Measurements from ENCODE around the gene PHETA2. TPM values are rescaled to one million over a fixed set of nuclear protein-coding genes. Genes with fewer than 3 reads are reported as not detected.

The PHETA2 gene
- total and polyA plus RNA-seq, 2 donors (not counting 3 experiments of a cell fraction or from before 2014, with no cell fraction given), result 25.4 to 29.9 TPM

- H3K79me2 ChIP-seq (ENCODE audit: control insufficient read depth, insufficient read depth, low read length), result peaks cover 20% of the 10 kb centered on the region
- peak within 1 kb of the TSS; percentile 51 to 77 (median 72) for H3K4me3 ChIP-seq (replicated peaks in 1 of 3; ENCODE audit: insufficient read depth in 1 of 3, low read depth in 1 of 3, low read length in 3 of 3)
- H3K4me2 ChIP-seq (ENCODE audit: insufficient read depth, low read length), result peak within 1 kb of the TSS; percentile 96
- no peaks in the 10 kb centered on the region for H3K27me3 ChIP-seq (ENCODE audit: control insufficient read depth in 2 of 2, insufficient read depth in 2 of 2, low read length in 2 of 2)
- H3K9me3 ChIP-seq (replicated peaks; ENCODE audit: control insufficient read depth, insufficient read depth, low read length), result no peaks in the 10 kb centered on the region
- CTCF ChIA-PET, result interaction anchor here (0.6 to 3.0 kb wide), 28 partner anchors 11 to 394 kb away, joined by 3 to 71 read pairs (median 4); partner anchors contain the start of genes CENPM, NAGA, SEPTIN3 and SMDT1
- H3K9me1 ChIP-seq (replicated peaks; ENCODE audit: control insufficient read depth, extremely low read depth, insufficient read depth, low read length), result no peaks in the 10 kb centered on the region
- POLR2A ChIA-PET, result interaction anchor here (0.6 to 1.4 kb wide), 5 partner anchors 11 to 258 kb away, joined by 3 to 7 read pairs (median 4); partner anchors contain the start of genes NAGA and SMDT1
- no TSS peak for BruUV-seq (replicated peaks)
- peaks cover 8% of the 10 kb centered on the region for H3K4me1 ChIP-seq (ENCODE audit: control insufficient read depth, extremely low read depth, insufficient read depth, low read length)
- peak within 1 kb of the TSS; percentile 69 for H3K27ac ChIP-seq (ENCODE audit: insufficient read depth, low read depth, low read length)
- intact Hi-C loops (cut with micrococcal nuclease) (loop anchor here (1.0 to 2.0 kb wide), 7 partner anchors 11 to 394 kb away; partner anchors contain the start of gene NAGA), dilution Hi-C loops (cut with MboI; ENCODE audit: extremely low pct_ligation_motif_present, low sequenced_read_pairs) (no loop called here)
- peak within 1 kb of the TSS; percentile 98 for H2AFZ ChIP-seq (ENCODE audit: low read depth, low read length)
- peak within 1 kb of the TSS; percentile 72 for H3K9ac ChIP-seq (replicated peaks; ENCODE audit: extremely low read depth, insufficient read depth, low read length)
- FAIRE-seq, result peak; percentile 99
- peaks cover 2 to 9% of the 10 kb centered on the region in 2 experiments for H3K36me3 ChIP-seq (ENCODE audit: control insufficient read depth in 2 of 2, extremely low read depth in 1 of 2, insufficient read depth in 2 of 2, low read length in 2 of 2)
- TF ChIP-seq MAX (IDR thresholded peaks at IDR 0.05; ENCODE audit: insufficient read depth, insufficient read length) (peak; percentile 41), MYC (IDR thresholded peaks at IDR 0.05; ENCODE audit: low read depth, low read length) (no peak), CTCF (IDR thresholded peaks at IDR 0.05; ENCODE audit: extremely low read depth in 1 of 2, insufficient read depth in 1 of 2, low read depth in 1 of 2, low read length in 2 of 2) (peak; percentile 91 to 97), FOS (IDR thresholded peaks at IDR 0.05; ENCODE audit: borderline replicate concordance, insufficient read depth, low read length) (no peak), POLR2A (IDR thresholded peaks at IDR 0.05; ENCODE audit: low read depth, low read length) (peak; percentile 88), EZH2 (IDR thresholded peaks at IDR 0.05; ENCODE audit: borderline replicate concordance, low read depth, low read length, severe bottlenecking) (no peak), POLR2AphosphoS5 (IDR thresholded peaks at IDR 0.05; ENCODE audit: insufficient read depth, low read depth, low read length) (peak; percentile 72), JUN (IDR thresholded peaks at IDR 0.05; ENCODE audit: borderline replicate concordance, insufficient read depth, insufficient read length, low read depth) (no peak), GATA2 (IDR thresholded peaks at IDR 0.05; ENCODE audit: insufficient read depth, insufficient read length, low read depth, low read length) (no peak)
- peak; percentile 100 for DNase-seq (ENCODE audit: low read depth, low spot score)
- H4K20me1 ChIP-seq (replicated peaks; ENCODE audit: control insufficient read depth, extremely low read depth, insufficient read depth, low read length), result no peaks in the 10 kb centered on the region
These were observed 16.8 kb downstream of the PHETA2 start, which contains the start of gene NDUFA6 for GRCh38 chr22:42090596-42091454. Gene NDUFA6, minus strand, starts transcription at chr22:42090772. Its CDS starts 28 bp downstream, at chr22:42090744.

Data from endothelial cell of umbilical vein (primary cell).